ENCODE data around the gene NUBP1.
"Not testable (repeated sequence)": the region's sequence is repeated elsewhere in the genome, so short reads cannot be mapped to it uniquely, and the experiment has no call there.

The NUBP1 gene

DNA sequence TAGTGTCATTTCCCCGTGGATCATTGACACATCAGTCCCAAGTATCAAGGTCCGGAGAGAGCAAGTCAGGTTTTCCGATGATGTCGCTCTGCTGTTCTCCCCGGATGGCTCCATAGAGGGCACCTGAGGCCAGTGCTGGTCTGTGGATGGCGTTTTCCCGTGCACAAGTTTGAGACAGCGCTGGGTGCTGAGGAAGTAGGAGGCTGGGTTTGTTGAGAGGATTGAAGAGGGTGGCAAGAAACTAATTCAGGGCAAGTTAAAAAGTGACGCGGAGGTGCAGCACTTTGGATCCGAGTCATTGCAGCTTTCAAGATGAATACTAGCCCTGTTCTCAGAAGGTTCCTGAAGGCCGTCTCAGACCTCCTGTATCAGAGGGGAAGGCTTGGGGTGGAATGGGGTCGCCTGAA lies 7.7 kb downstream of the NUBP1 start:
- DNase-seq (ENCODE audit: low read depth in 2 of 2), result no peak

DNA sequence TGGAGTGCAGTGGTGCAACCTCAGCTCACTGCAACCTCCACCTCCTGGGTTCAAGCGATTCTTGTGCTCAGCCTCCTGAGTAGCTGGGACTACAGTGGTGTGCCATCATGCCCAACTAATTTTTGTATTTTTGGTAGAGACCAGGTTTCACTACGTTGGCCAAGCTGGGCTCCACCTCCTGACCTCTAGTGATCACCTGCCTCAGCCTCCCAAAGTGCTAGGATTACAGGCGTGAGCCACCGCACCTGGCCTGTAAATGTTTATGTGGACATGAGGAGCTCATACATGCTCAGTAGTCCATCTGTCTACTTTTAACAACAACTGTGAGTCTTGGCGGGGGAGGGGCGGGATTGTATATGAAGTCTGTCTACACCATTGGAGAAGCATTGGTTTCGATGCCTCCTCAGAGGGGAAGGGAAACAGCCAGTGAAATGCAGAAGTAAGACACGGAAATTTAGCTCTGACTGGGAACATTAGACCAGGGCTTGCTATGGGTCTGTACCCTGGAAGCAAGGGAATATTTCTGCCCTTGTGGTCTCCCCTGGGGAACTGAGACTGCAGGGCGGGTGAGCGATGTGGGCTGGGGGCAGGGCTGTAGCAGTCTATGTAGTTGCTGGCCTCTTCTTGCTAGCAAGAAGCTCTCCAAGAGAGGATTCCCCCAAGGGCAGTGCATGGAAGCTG lies 9.3 kb downstream of the NUBP1 start:
- no peak for DNase-seq (ENCODE audit: low read depth in 2 of 2)

DNA sequence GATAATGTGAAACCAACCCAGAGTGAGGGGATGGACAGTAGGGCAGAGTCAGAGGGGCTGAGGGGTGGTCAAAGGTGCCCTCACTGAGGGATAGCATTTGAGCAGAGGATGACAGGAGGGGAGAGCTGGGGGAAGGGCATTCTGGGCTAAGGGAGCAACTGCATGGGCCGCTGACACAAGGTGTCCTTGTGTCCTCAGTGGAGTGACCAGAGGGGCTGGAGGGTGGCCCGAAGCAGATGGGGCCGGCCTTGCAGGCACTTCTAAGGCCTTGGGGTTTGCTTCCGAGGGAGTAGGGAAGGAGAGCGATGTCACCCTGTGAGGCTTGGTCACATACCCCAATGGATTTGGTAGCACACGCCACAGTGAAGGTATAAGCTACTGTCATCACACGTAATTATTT lies 10.0 kb downstream of the NUBP1 start:
- no peak for DNase-seq (ENCODE audit: low read depth in 2 of 2)

DNA sequence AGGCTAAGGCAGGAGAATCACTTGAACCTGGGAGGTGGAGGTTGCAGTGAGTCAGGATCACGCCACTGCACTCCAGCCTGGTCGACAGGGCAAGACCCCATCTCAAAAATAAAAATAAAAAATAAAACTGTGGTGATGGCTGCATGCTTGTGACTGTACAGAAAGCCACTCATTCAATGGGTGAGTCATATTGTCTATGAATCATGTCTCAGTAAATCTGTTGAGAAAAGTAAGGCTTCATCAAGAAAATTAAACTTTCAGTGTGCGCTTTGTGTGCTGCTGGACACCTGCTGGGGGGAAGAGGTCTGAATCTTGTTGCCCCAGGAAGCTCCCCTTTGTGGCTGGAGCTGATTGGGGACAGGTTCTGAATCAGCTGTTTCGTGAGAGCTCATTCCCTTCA lies 11.3 kb downstream of the NUBP1 start:
- DNase-seq (ENCODE audit: low read depth in 2 of 2), result no peak

DNA sequence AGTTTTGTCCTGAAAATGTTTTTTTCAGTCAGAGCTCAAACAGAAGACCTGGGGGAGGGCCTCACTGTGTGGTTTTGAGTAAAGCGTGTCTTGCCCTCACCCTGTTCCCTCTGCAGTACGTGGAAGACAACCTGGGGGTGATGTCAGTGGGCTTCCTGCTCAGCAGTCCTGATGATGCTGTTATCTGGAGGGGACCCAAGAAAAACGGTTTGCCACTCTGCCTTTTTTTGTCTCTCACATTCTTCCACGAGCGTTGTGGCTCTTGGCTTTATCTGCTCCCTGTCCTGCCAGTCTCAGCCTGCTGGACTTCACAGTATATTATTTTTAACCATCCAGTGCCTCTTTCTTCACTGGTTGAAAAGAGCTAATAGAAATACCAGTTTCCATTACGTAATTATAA lies 12.9 kb downstream of the NUBP1 start:
- no peak for DNase-seq (ENCODE audit: low read depth in 2 of 2)

DNA sequence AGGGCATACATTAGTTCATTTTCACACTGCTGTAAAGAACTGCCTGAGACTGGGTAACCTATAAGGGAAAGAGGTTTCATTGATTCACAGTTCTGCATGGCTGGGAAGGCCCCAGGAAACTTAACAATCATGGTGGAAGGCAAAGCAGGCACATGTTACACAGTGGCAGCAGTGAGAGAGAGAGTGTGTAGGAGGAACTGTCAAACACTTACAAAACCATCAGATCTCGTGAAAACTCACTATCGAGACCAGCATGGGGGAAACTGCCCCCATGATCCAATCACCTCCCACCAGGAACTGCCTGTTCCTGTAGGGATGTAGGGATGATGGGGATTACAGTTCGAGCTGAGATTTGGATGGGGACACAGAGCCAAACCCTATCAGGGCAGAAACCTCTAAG lies 17.2 kb downstream of the NUBP1 start:
- DNase-seq (ENCODE audit: low read depth in 2 of 2), result no peak

DNA sequence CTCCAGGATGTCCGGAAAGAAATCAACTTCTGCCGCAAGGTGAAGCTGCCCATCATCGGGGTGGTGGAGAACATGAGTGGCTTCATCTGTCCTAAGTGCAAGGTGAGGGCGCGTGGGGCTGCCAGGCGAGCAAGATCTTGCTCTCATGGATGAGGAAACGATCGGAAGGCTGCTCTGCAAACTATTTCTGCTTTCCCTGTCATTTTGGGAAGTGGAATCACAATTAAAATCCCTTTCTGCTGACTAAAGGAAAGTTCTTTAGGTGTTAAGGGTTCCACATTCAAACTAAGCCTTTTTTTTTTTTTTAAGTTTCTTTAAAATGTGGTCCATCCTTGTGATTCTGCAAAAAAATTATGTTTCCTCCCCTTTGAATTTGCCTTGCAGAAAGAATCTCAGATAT lies 17.7 kb downstream of the NUBP1 start:
- DNase-seq (ENCODE audit: low read depth in 2 of 2), result no peak

DNA sequence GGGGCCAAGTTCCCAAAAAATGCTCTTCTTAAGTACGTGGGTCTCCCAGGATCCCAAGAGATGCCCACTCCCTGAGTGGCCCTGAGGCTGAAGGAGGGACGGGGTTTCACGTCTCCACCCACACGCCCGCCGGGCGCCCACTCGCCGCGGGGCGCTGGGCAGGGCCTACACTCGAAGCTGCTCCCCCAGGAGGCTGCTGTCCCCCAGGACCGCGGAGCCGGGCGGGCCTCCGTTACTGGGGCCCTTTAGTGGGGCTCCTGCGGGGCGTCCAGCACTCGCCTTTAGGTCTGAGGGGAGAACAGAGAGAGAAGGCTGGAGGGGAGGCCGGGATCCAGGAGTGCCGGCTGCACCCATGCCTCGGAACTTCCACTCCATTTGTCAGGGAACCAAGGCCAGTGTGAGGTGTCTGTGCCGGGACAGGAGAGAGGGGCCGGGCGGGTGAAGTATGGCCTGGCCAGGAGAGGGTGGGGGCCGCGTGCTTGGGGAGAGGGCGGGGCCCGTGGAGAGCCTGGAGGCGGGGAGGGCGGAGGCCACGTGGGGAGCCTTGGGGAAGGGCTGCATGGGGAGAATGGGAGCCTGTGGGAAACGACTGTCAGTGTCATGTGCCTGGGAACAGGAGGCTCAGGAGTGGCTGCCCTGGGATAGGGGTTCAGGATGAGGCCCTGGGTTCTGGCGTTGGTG lies 18.8 kb downstream of the NUBP1 start:
- DNase-seq (ENCODE audit: low read depth in 2 of 2), result no peak

DNA sequence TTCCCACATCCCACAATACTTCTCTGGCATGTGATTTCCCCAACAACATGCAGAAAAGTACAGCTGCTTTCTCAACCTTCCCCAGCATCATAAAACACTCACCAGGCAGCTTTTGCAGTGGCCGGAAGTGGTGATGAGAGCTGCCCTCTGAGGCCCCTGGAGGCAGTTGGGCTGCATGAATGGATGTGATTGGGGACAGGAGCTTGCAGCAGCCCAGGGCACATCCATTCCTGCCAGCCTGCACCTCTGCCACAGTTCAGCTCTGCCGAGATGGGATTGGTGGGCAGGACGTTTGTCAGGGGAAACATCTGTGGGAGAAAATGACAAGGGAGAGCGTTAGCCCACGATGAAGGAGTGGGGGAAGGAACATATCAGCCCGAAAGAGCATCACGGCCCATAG lies 19.8 kb downstream of the NUBP1 start:
- no peak for DNase-seq (ENCODE audit: low read depth in 2 of 2)

DNA sequence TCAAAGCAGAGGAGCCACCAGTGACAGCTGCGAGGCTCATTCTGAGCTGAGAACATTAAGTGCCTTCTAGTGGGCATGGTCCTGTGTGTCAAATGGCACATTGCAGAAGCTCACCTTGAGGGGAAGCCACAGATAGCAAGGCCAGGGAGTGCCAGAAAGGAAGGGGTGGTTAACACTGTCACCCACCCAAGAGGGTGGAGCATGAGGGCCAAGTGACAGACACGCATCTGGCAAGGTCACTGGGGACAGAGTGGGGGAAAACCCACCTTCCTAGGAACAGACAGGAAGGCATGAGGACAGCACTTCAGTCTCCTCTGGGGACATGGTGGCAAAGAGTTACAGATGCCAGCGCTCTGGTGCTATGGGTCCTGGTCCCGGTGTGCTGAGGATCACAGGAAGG lies 22.1 kb downstream of the NUBP1 start:
- peak in 1 of 2 donors; percentile 22 for DNase-seq (ENCODE audit: low read depth in 2 of 2)

DNA sequence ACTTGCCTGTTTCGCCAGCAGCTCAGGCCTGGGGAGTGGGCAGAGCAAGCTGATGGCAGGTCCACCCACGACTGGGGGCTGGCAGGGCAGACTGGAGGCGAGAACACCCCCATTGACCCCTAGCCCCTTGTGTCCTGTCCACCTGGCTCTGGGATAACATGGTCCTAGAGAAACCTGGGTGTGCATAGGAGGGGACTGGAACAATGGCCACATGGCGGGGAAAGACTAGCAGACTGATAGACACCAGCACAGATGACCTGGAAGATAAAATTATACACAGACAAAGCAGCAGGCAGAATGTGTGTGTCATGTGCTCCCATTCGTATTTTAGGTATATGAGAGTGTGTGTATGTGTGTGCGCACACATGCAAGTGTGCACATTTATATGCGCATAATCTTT lies 23.5 kb downstream of the NUBP1 start:
- DNase-seq (ENCODE audit: low read depth in 2 of 2), result no peak

DNA sequence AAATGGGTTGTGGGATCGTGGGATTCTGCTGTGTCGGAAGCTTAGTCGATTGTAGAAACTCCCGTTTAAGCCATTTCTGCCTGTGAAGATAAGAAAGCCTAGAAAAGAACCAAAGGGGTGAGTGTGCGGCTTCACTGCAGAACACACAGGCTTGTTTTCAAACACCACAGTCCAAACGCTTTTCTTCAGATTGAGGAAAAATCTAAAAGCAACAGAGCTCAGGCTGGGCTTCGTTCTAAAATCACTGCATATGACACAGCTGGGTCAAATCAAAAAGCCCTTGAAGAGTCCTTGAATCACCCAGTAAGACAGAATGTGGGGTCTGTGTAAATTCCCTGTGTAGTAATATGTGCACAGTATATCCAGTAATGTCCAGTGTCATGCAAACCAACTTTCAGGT lies 25.7 kb downstream of the NUBP1 start:
- DNase-seq (ENCODE audit: low read depth in 2 of 2), result no peak

DNA sequence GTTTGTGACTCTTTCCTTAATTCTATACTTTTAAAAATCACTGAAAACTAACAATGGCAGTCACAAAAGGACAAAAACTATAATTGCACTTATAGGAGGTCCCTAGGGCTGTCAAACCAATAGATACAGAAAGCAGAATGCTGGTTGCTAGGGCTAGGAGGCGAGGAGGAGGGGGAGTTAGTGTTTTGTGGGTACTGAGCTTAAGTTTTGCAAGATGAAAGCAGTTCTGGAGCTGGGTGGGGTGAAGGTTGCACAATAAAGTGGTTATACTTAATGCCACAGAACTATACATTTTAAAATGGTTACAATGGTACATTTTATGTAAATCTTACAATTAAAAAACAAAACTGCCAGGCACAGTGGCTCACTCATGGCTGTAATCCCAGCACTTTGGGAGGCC lies 27.3 kb downstream of the NUBP1 start:
- DNase-seq (ENCODE audit: low read depth in 2 of 2), result no peak

DNA sequence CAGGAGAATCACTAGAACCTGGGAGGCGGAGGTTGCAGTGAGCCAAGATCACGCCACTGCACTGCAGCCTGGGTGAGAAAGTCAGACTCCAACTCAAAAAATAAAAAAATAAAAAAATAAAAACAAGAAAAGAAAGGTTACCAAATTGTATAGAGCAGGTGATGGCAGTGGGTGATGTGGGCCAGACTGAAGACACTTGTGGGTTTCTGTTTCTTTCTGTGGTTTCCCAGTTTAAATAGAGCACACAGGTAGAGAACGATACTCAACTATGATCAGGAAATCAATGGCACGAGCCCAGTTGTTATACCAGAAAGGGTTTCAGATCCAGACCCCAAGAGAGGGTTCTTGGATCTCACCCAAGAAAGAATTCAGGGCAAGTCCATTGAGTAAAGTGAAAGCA lies 32.6 kb downstream of the NUBP1 start:
- DNase-seq (ENCODE audit: low read depth in 2 of 2), result no peak

DNA sequence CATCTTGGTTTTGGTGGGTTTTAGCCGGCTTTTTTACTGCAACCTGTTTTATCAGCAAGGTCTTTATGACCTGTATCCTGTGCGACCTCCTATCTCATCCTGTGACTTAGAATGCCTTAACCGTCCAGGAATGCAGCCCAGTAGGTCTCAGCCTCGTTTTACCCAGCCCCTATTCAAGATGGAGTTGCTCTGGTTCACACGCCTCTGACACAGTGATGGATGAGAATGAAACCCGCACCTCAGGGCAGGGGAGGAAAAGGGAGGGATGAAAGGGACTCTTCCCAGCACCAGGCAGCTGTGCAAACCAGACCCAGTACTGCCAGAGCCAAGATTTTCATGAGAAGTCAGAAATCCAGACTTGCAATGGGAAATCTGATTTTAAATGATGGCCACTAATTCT lies 33.3 kb downstream of the NUBP1 start:
- not testable (repeated sequence) for DNase-seq (ENCODE audit: low read depth in 2 of 2)

DNA sequence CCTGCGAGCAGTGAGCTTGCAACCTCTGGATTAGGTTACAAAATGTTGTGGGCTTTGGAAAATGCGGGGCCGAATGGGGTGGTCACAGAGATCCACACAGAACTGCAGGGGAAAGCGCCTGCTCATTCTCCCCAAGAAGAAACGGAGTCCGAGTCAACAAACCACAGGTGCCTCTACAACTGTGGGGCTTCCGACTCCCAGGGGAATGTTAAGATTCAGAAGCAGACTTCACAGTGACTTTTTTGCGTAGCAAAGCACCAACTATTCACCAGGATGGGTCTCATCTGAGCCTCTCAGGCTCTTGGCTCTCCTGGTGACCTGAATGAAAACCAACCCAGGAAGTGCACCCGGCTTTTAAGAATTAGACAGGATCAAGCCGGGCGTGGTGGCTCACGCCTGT lies 33.7 kb downstream of the NUBP1 start:
- no peak for DNase-seq (ENCODE audit: low read depth in 2 of 2)

DNA sequence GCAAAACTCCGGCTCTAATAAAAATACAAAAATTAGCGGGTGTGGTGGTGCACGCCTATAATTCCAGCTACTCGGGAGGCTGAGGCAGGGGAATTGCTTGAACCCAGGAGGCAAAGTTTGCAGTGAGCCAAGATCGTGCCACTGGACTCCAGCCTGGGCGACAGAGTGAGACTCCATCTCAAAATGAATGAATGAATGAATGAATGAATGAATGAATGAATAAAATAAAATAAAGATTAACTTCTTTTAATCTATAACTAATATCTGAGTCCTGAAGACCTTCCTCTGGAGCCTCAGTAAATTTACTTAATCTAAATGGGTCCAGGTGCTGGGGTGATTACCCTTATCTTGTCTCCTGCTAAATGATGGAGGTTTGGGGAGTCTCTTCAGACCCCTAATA lies 36.3 kb downstream of the NUBP1 start:
- not testable (repeated sequence) for DNase-seq (ENCODE audit: low read depth in 2 of 2)

DNA sequence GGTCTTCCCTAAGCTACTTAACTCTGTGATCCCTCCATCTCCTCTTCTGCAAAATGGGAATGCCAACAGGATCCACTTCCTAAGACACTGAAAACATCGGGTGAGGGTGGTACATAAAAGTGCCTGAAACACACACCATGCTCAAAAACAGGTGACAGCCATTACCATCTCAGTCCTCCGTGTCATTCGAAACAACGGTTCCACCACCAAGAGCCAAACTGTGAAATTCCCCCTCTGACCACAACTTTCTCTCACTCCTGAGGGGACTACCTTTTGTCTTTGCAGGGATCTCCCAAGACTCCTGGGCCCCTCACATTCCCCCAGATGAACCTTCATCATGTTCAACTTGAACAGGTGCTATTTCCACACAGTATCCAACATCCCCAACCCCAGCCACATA lies 37.0 kb downstream of the NUBP1 start:
- no peak for DNase-seq (ENCODE audit: low read depth in 2 of 2)

DNA sequence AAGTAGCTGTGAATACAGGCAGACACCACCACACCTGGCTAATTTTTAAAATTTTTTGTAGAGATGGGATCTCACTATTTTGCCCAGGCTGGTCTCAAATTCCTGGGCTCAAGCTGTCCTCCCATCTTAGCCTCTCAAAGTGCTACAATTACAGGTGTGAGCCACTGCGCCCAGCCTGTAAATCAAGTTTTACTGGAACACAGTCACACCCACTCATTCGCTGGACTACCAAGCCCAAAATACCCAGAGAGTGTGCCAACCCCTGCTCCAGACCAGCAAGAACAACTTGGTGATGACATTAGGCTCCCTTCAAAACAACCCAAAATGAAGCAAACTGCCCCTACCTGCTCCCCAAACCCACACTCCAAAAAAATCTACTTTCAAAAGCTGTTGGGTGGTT lies 39.0 kb downstream of the NUBP1 start:
- no peak for DNase-seq (ENCODE audit: low read depth in 2 of 2)

DNA sequence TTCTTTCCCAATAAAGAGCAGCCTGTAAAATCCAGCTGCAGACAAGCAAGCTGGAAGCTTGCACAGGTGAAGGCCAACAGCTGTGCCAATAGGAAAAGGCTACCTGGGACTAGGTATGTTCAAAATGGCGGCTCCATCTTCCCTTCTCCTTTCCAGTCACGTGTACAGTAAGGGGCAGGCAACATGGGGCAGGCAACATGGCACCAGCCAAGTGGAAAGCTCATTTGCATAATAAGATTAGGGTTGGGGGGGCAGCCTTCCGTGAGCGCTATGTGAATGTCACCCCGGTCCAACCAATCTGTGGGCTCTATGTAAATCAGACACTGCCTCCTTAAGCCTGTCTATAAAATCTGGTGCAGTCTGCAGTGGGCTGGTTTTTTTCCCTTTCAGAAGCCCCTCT lies 43.7 kb downstream of the NUBP1 start:
- no peak for DNase-seq (ENCODE audit: low read depth in 2 of 2)

DNA sequence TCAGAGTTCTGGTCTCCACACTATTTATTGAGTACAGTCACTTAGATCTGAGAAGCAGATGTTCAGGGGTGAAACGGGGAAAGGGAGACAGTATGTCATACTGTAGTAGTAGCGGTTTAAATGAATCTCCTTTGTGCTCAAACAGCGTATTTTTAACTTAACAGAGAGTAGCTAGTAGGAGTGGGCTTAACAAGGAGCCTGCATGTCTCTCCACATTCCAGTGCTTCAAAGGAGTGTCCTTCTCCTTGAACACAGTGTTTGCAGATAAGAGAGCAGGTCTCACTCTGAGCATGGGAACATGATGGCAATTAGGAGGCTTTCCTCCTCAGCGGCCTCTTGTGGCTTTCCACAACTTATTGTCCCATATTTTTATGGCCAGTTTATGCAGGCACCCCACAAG lies 45.0 kb downstream of the NUBP1 start:
- DNase-seq (ENCODE audit: low read depth in 2 of 2), result not testable (repeated sequence)

DNA sequence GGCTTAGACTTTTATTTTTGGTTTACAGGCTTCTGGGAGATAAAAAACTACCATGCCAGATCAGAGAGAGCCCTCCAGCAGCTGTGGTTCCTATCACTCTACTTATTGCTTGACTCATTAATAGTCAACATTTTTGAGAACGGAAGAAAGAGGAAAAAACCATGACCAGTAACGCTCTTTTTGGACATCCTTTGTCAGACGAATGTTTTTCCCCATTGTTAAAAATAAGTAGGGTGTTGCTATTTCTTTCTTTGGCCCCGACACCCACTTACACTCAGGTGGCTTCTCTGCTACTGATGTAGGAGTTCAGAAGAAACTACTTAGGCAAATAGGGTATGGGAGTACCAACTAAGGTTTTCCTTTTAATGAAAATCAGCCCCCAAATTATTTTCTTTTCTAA lies 47.4 kb downstream of the NUBP1 start:
- no peak for DNase-seq (ENCODE audit: low read depth in 2 of 2)

DNA sequence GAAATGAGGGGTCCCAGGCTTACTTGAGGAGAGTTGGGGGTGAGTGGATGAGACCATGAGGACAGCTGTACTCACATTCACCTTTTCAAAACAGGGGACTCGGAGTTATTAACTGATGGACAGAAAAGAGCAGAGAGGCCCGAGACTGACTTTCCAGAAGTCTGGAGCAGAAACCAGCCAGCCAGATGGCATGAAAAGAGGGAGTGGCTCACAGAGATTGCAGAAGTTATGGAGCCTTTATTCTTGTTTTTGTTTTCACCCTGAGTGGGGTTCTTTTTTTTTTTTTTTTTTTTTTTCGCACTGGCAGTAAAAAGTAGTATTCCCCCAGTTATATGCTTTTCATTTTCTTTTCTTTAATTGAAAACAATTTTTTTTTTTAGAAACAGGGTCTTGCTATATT lies 56.1 kb downstream of the NUBP1 start:
- no peak for DNase-seq (ENCODE audit: low read depth in 2 of 2)

DNA sequence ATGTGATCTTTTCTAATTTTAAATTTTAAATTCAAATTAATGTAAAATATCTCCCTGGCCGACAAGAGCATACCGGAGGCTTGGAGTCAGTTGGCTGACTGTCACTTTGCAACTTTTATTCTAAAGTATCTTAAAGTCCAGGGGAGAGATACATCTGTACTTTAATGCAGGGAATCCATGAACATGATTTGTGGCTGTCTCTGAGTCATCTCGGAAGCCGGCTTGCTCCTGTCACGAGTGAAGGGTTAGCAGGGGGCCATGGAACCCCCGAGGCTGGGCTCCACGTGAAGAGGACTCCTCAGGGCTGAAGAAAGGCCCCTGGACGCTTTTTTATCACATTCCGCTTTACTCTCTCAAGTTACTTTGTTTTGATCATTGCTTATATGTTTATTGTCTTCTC lies 61.7 kb downstream of the NUBP1 start:
- DNase-seq (ENCODE audit: low read depth in 2 of 2), result no peak
